HepG2 (cell line): ENCODE measurements around the gene KCNH6. TPM values are rescaled to one million over a fixed set of nuclear protein-coding genes. Genes with fewer than 3 reads are reported as not detected.

Experiments used
- AHR ChIP-seq: IDR thresholded peaks from 2 replicates; pipeline ENCODE4 v1.6.1; 2018; ENCODE audit warnings: missing genetic modification reagents, missing compliant biosample characterization
- GATA4 ChIP-seq: sonication (generic); IDR thresholded peaks from 2 replicates; pipeline ENCODE4 v1.6.1; 2016; ENCODE audit warnings: antibody characterized with exemption, low read depth, borderline replicate concordance
- HDAC2 ChIP-seq: sonication (generic); formaldehyde crosslinking; IDR thresholded peaks from 2 replicates; pipeline ENCODE4 v1.4.0; 2020; ENCODE audit warnings: missing genetic modification reagents
- LBX2 ChIP-seq: sonication (generic); formaldehyde crosslinking; IDR thresholded peaks from 2 replicates; pipeline ENCODE4 v1.5.0; 2020; ENCODE audit warnings: missing genetic modification reagents, mild to moderate bottlenecking, borderline replicate concordance
- NFIB ChIP-seq: sonication (generic); formaldehyde crosslinking; IDR thresholded peaks from 2 replicates; pipeline ENCODE4 v1.9.0; 2021; ENCODE audit warnings: missing genetic modification reagents, mild to moderate bottlenecking, borderline replicate concordance
- NFIC ChIP-seq: IDR thresholded peaks from 2 replicates; pipeline ENCODE4 v1.6.1; 2012; ENCODE audit warnings: mild to moderate bottlenecking, low read length, inconsistent platforms
- NFRKB ChIP-seq: fragments of 450-650 bp; IDR thresholded peaks from 2 replicates; pipeline ENCODE4 v1.6.1; 2017
- PATZ1 ChIP-seq: sonication (generic); formaldehyde crosslinking; IDR thresholded peaks from 2 replicates; pipeline ENCODE4 v1.4.0; 2020; ENCODE audit warnings: missing genetic modification reagents
- RBM22 ChIP-seq: fragments of 200-400 bp; formaldehyde crosslinking; optimal IDR thresholded peaks from 2 replicates; pipeline ENCODE3; 2017; ENCODE audit warnings: mild to moderate bottlenecking, low read length, moderate library complexity
- RFX3 ChIP-seq: IDR thresholded peaks from 2 replicates; pipeline ENCODE4 v1.6.1; 2016; ENCODE audit warnings: missing biosample characterization, missing genetic modification reagents
- SCMH1 ChIP-seq: sonication (generic); formaldehyde crosslinking; IDR thresholded peaks from 2 replicates; pipeline ENCODE4 v1.9.0; 2021; ENCODE audit warnings: missing genetic modification reagents, mild to moderate bottlenecking, borderline replicate concordance
- SNAPC2 ChIP-seq: sonication (generic); formaldehyde crosslinking; IDR thresholded peaks from 2 replicates; pipeline ENCODE4 v1.8.1; 2022; ENCODE audit warnings: mild to moderate bottlenecking, missing genetic modification reagents
- TEAD3 ChIP-seq: optimal IDR thresholded peaks from 2 replicates; pipeline ENCODE3; 2016; ENCODE audit warnings: borderline replicate concordance
- ZBTB43 ChIP-seq: sonication (generic); formaldehyde crosslinking; conservative IDR thresholded peaks from 2 replicates; pipeline ENCODE4 v1.4.0; 2020; ENCODE audit warnings: missing genetic modification reagents
- ZBTB7B ChIP-seq: sonication (generic); formaldehyde crosslinking; IDR thresholded peaks from 2 replicates; pipeline ENCODE4 v1.4.0; 2020; ENCODE audit warnings: missing genetic modification reagents
- ZGPAT ChIP-seq: IDR thresholded peaks from 2 replicates; pipeline ENCODE4 v1.6.1; 2016; ENCODE audit warnings: mild to moderate bottlenecking
- ZMYM2 ChIP-seq: sonication (generic); formaldehyde crosslinking; IDR thresholded peaks from 2 replicates; pipeline ENCODE4 v1.8.0; 2022; ENCODE audit warnings: mild to moderate bottlenecking, missing genetic modification reagents
- ZNF276 ChIP-seq: sonication (generic); formaldehyde crosslinking; IDR thresholded peaks from 2 replicates; pipeline ENCODE4 v1.4.0; 2020; ENCODE audit warnings: mild to moderate bottlenecking, low read depth, missing genetic modification reagents
- ZNF343 ChIP-seq: sonication (generic); formaldehyde crosslinking; IDR thresholded peaks from 2 replicates; pipeline ENCODE4 v1.4.0; 2020; ENCODE audit warnings: mild to moderate bottlenecking, missing genetic modification reagents
- ZNF431 ChIP-seq: sonication (generic); formaldehyde crosslinking; IDR thresholded peaks from 2 replicates; pipeline ENCODE4 v1.9.0; 2022; ENCODE audit warnings: missing genetic modification reagents, low read depth, mild to moderate bottlenecking, borderline replicate concordance
- ZNF552 ChIP-seq: sonication (generic); formaldehyde crosslinking; IDR thresholded peaks from 2 replicates; pipeline ENCODE4 v1.9.0; 2022; ENCODE audit warnings: missing genetic modification reagents, mild to moderate bottlenecking, borderline replicate concordance
- ZNF678 ChIP-seq: sonication (generic); formaldehyde crosslinking; IDR thresholded peaks from 2 replicates; pipeline ENCODE4 v1.4.0; 2020; ENCODE audit warnings: mild to moderate bottlenecking, missing genetic modification reagents
- ZNF782 ChIP-seq: sonication (generic); formaldehyde crosslinking; IDR thresholded peaks from 2 replicates; pipeline ENCODE4 v1.4.0; 2020; ENCODE audit warnings: missing genetic modification reagents, mild to moderate bottlenecking, borderline replicate concordance
- polyA plus RNA-seq, 8 experiments: library from polyadenylated mRNA; depleted of rRNA in 3 of 8; stranded (reverse) in 7 of 8; unstranded in 1 of 8; fragments of >200 nt; fragmentation: Illumina TruSeq in 4 of 8; extraction: Trizol in 4 of 8; gene quantifications; 2 replicates each; pipeline versions ENCODE4 v1.2.1 to v1.2.3, GENCODE V29; 2011 to 2016; ENCODE audit warnings: low read depth in 4 of 8, missing spikeins in 1 of 8, mixed read lengths in 1 of 8; ENCODE audit not compliant: insufficient read depth in 1 of 8
- total RNA-seq, 5 experiments: library from RNA; depleted of rRNA; stranded (reverse); fragments of >200 nt; fragmentation: Illumina TruSeq; extraction: Trizol; gene quantifications; 2 replicates each; pipeline ENCODE4 v1.2.3, GENCODE V29; 2016; ENCODE audit warnings: low read depth in 1 of 5

KCNH6 gene
- total and polyA plus RNA-seq, 2 of the 13 experiments (the other 11 are each of a cell fraction or from before 2014, with no cell fraction given) = 0.05 to 0.18 TPM

- TF ChIP-seq ZGPAT (CRISPR knock-in tag) (peak; percentile 92), NFIC (no peak), ZNF431 (CRISPR knock-in tag) (peak; percentile 25), HDAC2 (CRISPR knock-in tag) (peak; percentile 47; the same call in 1 of the 2 replicates), RFX3 (no peak), LBX2 (CRISPR knock-in tag) (0 out of 2 replicates have a peak, but pooled peaks have one; percentile 79), RBM22 (no peak), PATZ1 (CRISPR knock-in tag) (peak; percentile 94), ZBTB43 (CRISPR knock-in tag) (peak; percentile 59; the same call in 1 of the 2 replicates), ZMYM2 (CRISPR knock-in tag) (peak; percentile 76; the same call in 1 of the 2 replicates), ZNF343 (CRISPR knock-in tag) (peak; percentile 81; the same call in 1 of the 2 replicates), ZNF782 (CRISPR knock-in tag) (peak; percentile 42; the same call in 1 of the 2 replicates), SNAPC2 (CRISPR knock-in tag) (peak; percentile 93; the same call in 1 of the 2 replicates), AHR (CRISPR knock-in tag) (no peak; the same call in 1 of the 2 replicates), ZNF276 (CRISPR knock-in tag) (peak; percentile 64; the same call in 1 of the 2 replicates), NFRKB (no peak), ZBTB7B (peak; percentile 39), SCMH1 (CRISPR knock-in tag) (no peak), ZNF678 (no peak; the same call in 1 of the 2 replicates), ZNF552 (CRISPR knock-in tag) (peak; percentile 42; the same call in 1 of the 2 replicates), TEAD3 (CRISPR knock-in tag) (peak; percentile 31), NFIB (CRISPR knock-in tag) (no peak), GATA4 (peak; percentile 64; the same call in 1 of the 2 replicates)
Measured at GRCh38 chr17:63549946-63550816, 27.0 kb downstream of the KCNH6 start, which contains the start of gene DCAF7 (continued).
